T-cell (primary cell): Measurements from ENCODE around the gene JUP. TPM values are rescaled to one million over a fixed set of nuclear protein-coding genes. Genes with fewer than 3 reads are reported as not detected.
A peak's percentile ranks its signal among the peaks of the same experiment; 100 is the strongest.

Experiments
- ATAC-seq, 4 experiments: fragments of 200-7000 bp in 3 of 4; fragments of 150-1000 bp in 1 of 4; cut with Tn5 transposase; replicated peaks in 1 of 4; 1 replicate in 3 of 4; 2 replicates in 1 of 4; pipeline ENCODE4 v1.10.0; 2021; ENCODE audit warnings: moderate library complexity in 3 of 4, mild to moderate bottlenecking in 2 of 4, moderate number of reproducible peaks in 1 of 4
- CTCF ChIA-PET, 2 donors: fragments of 300-600 bp; sonication (Branson Sonifier 250); formaldehyde crosslinking; loops; one replicate each; lab custom pipeline; 2022; ENCODE audit warnings: antibody characterized with exemption in 2 of 2; lab: Charles Lee
- POLR2A ChIA-PET, 2 donors: fragments of 300-600 bp; sonication (Branson Sonifier 250); formaldehyde crosslinking; loops; one replicate each; lab custom pipeline; 2022; ENCODE audit warnings: antibody characterized with exemption in 2 of 2; lab: Charles Lee
- DNase-seq, 35 experiments: peaks; one replicate each; pipeline versions ENCODE4 v3.0.0 to v3.0.0-alpha.2; 2013 to 2023
- H3K27ac ChIP-seq: one replicate; pipeline ENCODE4 v1.5.1; 2013; ENCODE audit warnings: low read length
- H3K27me3 ChIP-seq, 2 experiments: replicated peaks in 1 of 2; 1 replicate in 1 of 2; 2 replicates in 1 of 2; pipeline versions ENCODE4 v1.6.1 to v1.7.0; 2013; ENCODE audit warnings: low read length in 1 of 2, mixed read lengths in 1 of 2; ENCODE audit not compliant: control insufficient read depth in 2 of 2, insufficient read depth in 2 of 2; ENCODE audit errors: extremely low read depth in 1 of 2
- H3K36me3 ChIP-seq, 2 donors: 1 replicate in 1 of 2; 2 replicates in 1 of 2; pipeline versions ENCODE4 v1.6.1 to v1.7.0; 2013; ENCODE audit warnings: low read length in 1 of 2; ENCODE audit not compliant: control insufficient read depth in 2 of 2, insufficient read depth in 1 of 2; ENCODE audit errors: extremely low read depth in 1 of 2
- H3K4me1 ChIP-seq, 2 experiments: 1 replicate in 1 of 2; 2 replicates in 1 of 2; pipeline versions ENCODE4 v1.6.1 to v1.7.0; 2013; ENCODE audit warnings: low read length in 2 of 2, mixed read lengths in 1 of 2; ENCODE audit not compliant: insufficient read depth in 2 of 2, control insufficient read depth in 1 of 2; ENCODE audit errors: extremely low read depth in 1 of 2
- H3K4me3 ChIP-seq, 2 donors: 1 replicate in 1 of 2; 2 replicates in 1 of 2; pipeline versions ENCODE4 v1.5.1 to v1.7.0; 2013; ENCODE audit warnings: mild to moderate bottlenecking in 2 of 2, low read length in 1 of 2, moderate library complexity in 1 of 2; ENCODE audit not compliant: control insufficient read depth in 1 of 2; ENCODE audit errors: extremely low read depth in 1 of 2
- H3K9me3 ChIP-seq: 2 replicates; pipeline ENCODE4 v1.7.0; 2013
- H3K27ac Mint-ChIP-seq, 2 donors: one replicate each; pipeline ENCODE4 v1.8.0; 2020 to 2021; ENCODE audit warnings: mild to moderate bottlenecking in 2 of 2, mixed read lengths in 2 of 2
- H3K27me3 Mint-ChIP-seq, 2 donors: one replicate each; pipeline ENCODE4 v1.8.0; 2021 to 2022; ENCODE audit warnings: mixed read lengths in 2 of 2
- H3K36me3 Mint-ChIP-seq: one replicate; pipeline ENCODE4 v1.8.0; 2021; ENCODE audit warnings: mixed read lengths
- H3K4me1 Mint-ChIP-seq, 3 donors: one replicate each; pipeline ENCODE4 v1.8.0; 2020 to 2022; ENCODE audit warnings: mixed read lengths in 3 of 3, mild to moderate bottlenecking in 1 of 3
- H3K4me3 Mint-ChIP-seq, 3 donors: one replicate each; pipeline ENCODE4 v1.8.0; 2020 to 2022; ENCODE audit warnings: mild to moderate bottlenecking in 3 of 3, mixed read lengths in 3 of 3, moderate library complexity in 3 of 3
- H3K9me3 Mint-ChIP-seq, 3 donors: one replicate each; pipeline ENCODE4 v1.8.0; 2020 to 2022; ENCODE audit warnings: mixed read lengths in 3 of 3
- WGBS: methylation state at CpG from one replicate; pipeline ENCODE4 v1.1.5; 2013; ENCODE audit warnings: missing lambda C conversion rate; ENCODE audit not compliant: insufficient coverage; 5-methylcytosine and 5-hydroxymethylcytosine counted together
- total RNA-seq, 35 experiments: library from RNA in 6 of 35; stranded (reverse) in 6 of 35; fragments of 120-200 nt in 1 of 35; gene quantifications; one replicate each; pipeline versions ENCODE4 v1.2.1 to v1.2.4 and lab custom pipeline; 2013 to 2026

Gene JUP
- total RNA-seq, 5 donors from 2014 or later (not counting 1 experiment from before 2014, with no cell fraction given) = 1.1 to 4.8 (median 3.4) TPM

DNA sequence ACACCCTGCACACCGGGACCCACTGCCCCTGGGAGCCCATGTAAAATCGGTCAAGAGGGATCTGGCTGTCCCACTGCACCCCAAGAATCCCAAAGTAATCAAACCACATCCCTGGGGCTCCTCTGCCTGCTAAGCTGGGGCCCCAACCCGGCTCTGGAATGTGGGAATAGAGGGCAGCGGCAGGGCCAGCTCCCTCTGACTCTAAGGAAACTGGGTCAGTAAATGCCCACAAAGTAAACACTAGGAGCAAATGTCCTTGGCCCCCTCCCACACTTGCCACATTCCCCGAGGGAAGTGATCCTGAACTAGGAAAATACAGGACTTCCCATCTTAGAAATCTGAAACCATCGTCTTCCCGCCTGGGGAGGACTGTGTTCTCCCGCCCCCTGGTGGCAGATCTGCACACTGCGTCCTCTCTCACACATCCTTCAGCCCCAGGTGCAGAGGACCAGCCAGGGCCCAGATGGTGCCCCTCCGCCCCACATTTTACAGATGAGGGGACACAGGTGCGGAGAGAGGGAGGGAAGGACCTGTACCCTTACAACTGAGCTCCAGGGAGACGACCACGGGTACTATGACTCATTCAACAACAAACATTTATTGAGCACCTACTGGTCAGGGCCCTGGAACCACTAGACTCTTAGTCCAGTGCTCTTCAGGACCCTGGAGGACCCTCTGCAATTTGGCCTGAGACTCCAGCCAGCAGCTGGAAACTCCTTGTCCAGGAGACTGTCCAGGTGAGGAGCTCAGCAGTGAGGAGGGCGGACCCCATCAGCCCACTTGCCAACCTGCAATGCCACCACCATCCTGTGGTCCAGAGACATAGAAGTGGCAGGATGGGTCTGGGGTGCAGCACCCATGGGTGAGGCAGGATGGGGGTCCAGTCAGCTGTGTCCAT is 15.1 kb upstream of the JUP start:
- Histone ChIP-seq H3K27me3 (peaks cover 0 to 16% of the 10 kb centered on the region in 2 experiments), H3K36me3 (no peaks in the 10 kb centered on the region), H3K4me1 (peaks cover 2 to 18% of the 10 kb centered on the region in 2 experiments), H3K9me3 (no peaks in the 10 kb centered on the region), H3K4me3 (no peak overlapping the region), H3K27ac (no peak overlapping the region)
- Mint-ChIP-seq H3K27me3 (peaks cover 0 to 4% of the 10 kb centered on the region in 2 donors), H3K4me3 (no peak overlapping the region), H3K36me3 (no peaks in the 10 kb centered on the region), H3K9me3 (no peaks in the 10 kb centered on the region), H3K27ac (no peak overlapping the region), H3K4me1 (peaks cover 4 to 8% (median 4%) of the 10 kb centered on the region in 3 donors)
- DNase-seq (peak; percentile 28 to 85 (median 66)), ATAC-seq (peak; percentile 79 to 88 (median 86))
- WGBS = 43% methylated on average over 7 of the region's 14 CpGs
- POLR2A ChIA-PET = interaction anchor here in 1 of 2 donors (0.6 kb wide), 1 partner anchor 8 kb away, joined by 3 read pairs; no protein-coding TSS in a partner anchor
- CTCF ChIA-PET = interaction anchor here (0.6 to 1.5 kb wide), 8 partner anchors 10 to 986 kb away, joined by 3 to 8 read pairs (median 4); partner anchors contain the start of gene P3H4 (in 1 of the 2)

DNA sequence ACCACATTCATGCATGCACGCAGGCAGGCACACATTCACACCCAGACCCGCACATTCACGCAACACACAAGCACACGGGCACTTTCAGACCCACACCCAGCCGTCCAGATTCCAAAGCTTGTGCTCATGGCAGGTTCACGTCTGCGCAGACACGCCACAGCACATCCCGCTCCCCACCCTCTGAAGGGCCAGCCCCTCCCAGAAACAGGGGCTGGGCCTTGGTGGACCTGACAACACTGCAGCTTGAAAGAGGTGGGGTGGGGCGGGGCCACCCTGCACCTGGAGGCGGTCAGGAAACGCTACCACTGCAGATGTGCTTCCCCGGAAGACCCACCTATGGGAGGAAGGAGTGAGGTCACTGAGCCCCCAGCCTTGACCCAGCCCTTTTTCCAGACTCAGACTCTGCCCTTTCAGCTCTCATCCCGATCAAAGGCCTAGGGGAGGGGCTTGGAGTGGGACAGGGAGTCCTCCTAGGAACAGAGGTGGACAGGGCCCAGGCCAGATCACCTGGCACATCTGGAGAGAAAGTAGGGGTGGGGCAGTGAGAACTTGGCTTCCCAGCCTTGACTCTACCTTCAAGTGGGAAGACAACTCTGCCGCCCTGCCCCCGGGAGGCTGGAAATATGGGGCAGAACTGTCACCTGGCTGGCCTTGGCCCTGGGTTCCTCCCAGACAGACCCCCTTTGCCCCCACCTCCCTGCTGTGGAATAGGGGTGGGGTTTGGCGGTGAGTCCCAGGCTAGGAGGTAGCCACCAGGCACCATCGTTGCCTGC is 14.3 kb upstream of the JUP start:
- Histone ChIP-seq H3K9me3 (no peaks in the 10 kb centered on the region), H3K27me3 (peaks cover 0 to 16% of the 10 kb centered on the region in 2 experiments), H3K4me1 (peaks cover 2 to 18% of the 10 kb centered on the region in 2 experiments), H3K27ac (no peak overlapping the region), H3K4me3 (no peak overlapping the region), H3K36me3 (no peaks in the 10 kb centered on the region)
- peaks cover 4 to 8% (median 4%) of the 10 kb centered on the region in 3 donors for H3K4me1 Mint-ChIP-seq
- H3K27me3 Mint-ChIP-seq = peaks cover 0 to 4% of the 10 kb centered on the region in 2 donors
- POLR2A ChIA-PET = no interaction called here
- no peaks in the 10 kb centered on the region for H3K9me3 Mint-ChIP-seq
- whole genome bisulfite sequencing = 87% methylated on average over 7 of the region's 18 CpGs
- no peak overlapping the region for H3K27ac Mint-ChIP-seq
- peak in 1 of 4 experiments; percentile 14 for ATAC-seq
- CTCF ChIA-PET = interaction anchor here (0.6 to 1.5 kb wide), 6 partner anchors 20 to 310 kb away, joined by 3 to 8 read pairs (median 5); no protein-coding TSS in a partner anchor
- H3K4me3 Mint-ChIP-seq = no peak overlapping the region
- peak in 2 of 35 experiments; percentile 22 to 49 for DNase-seq
- H3K36me3 Mint-ChIP-seq = no peaks in the 10 kb centered on the region

DNA sequence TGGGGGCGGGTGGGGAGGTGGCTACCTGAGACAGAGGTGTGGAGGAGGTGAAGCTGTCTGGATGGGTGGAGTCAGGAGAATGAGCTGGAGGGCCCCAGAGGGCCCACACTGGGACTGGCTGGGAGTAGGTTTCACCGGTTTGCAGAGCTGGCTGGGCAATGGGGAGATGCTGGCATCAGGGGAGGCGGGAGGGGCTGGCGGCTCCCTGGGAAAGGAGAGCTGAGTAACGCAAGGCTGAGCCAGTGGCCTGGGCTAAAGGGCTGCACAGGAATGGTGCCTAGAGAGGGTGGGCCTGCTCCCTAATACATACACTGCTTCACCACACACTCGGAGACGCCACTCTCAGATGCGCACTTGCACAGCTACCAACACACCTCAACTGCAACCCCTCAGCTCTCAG is 12.9 kb upstream of the JUP start:
- peaks cover 4 to 8% (median 4%) of the 10 kb centered on the region in 3 donors for H3K4me1 Mint-ChIP-seq
- H3K4me3 ChIP-seq = no peak overlapping the region
- H3K9me3 Mint-ChIP-seq = no peaks in the 10 kb centered on the region
- H3K36me3 Mint-ChIP-seq = no peaks in the 10 kb centered on the region
- H3K27me3 ChIP-seq = peaks cover 0 to 16% of the 10 kb centered on the region in 2 experiments
- peaks cover 0 to 4% of the 10 kb centered on the region in 2 donors for H3K27me3 Mint-ChIP-seq
- DNase-seq (no peak), ATAC-seq (no peak)
- no peaks in the 10 kb centered on the region for H3K36me3 ChIP-seq
- H3K27ac Mint-ChIP-seq = no peak overlapping the region
- 97% methylated on average over 5 of the region's 8 CpGs for WGBS
- CTCF ChIA-PET = interaction anchor here (0.5 to 0.7 kb wide), 4 partner anchors 12 to 30 kb away, joined by 3 to 7 read pairs (median 4); no protein-coding TSS in a partner anchor
- H3K4me1 ChIP-seq = peaks cover 2 to 18% of the 10 kb centered on the region in 2 experiments
- H3K9me3 ChIP-seq = no peaks in the 10 kb centered on the region
- H3K27ac ChIP-seq = no peak overlapping the region
- H3K4me3 Mint-ChIP-seq = no peak overlapping the region
- POLR2A ChIA-PET = interaction anchor here in 1 of 2 donors (0.5 to 0.7 kb wide), 2 partner anchors 62 to 70 kb away, joined by 3 to 7 read pairs; no protein-coding TSS in a partner anchor

DNA sequence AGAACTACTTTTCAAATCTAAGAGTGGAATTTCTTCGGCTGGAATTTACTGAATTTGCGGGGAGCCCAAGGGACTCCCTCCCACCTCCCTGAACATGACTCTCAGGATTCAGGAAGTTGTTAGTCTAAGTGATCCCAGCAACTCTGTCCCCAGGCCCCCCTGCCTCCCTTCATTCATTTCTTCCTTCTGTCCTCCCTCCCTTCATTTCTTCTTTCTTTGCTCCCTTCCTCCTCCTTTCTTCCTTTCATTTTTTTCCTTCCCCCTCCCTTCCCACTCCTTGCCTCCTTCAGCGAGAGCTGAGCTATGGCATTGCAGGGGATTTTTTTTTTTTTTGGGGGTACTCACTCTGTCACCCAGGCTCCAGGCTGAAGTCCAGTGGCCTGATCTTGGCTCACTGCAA is 10.9 kb upstream of the JUP start:
- Mint-ChIP-seq H3K27ac (no peak overlapping the region), H3K4me3 (no peak overlapping the region), H3K36me3 (no peaks in the 10 kb centered on the region), H3K27me3 (peaks cover 0 to 4% of the 10 kb centered on the region in 2 donors), H3K9me3 (no peaks in the 10 kb centered on the region), H3K4me1 (peaks cover 4 to 8% (median 4%) of the 10 kb centered on the region in 3 donors)
- Histone ChIP-seq H3K27me3 (peaks cover 0 to 24% of the 10 kb centered on the region in 2 experiments), H3K27ac (no peak overlapping the region), H3K9me3 (no peaks in the 10 kb centered on the region), H3K4me3 (no peak overlapping the region), H3K4me1 (peaks cover 2 to 18% of the 10 kb centered on the region in 2 experiments), H3K36me3 (no peaks in the 10 kb centered on the region)
- ChIA-PET POLR2A (no interaction called here), CTCF (interaction anchor here in 1 of 2 donors (0.7 kb wide), 2 partner anchors 32 to 59 kb away, joined by 3 to 7 read pairs; no protein-coding TSS in a partner anchor)
- DNase-seq (no peak), ATAC-seq (no peak)
- 95% methylated on average over 2 of the region's 3 CpGs for WGBS

DNA sequence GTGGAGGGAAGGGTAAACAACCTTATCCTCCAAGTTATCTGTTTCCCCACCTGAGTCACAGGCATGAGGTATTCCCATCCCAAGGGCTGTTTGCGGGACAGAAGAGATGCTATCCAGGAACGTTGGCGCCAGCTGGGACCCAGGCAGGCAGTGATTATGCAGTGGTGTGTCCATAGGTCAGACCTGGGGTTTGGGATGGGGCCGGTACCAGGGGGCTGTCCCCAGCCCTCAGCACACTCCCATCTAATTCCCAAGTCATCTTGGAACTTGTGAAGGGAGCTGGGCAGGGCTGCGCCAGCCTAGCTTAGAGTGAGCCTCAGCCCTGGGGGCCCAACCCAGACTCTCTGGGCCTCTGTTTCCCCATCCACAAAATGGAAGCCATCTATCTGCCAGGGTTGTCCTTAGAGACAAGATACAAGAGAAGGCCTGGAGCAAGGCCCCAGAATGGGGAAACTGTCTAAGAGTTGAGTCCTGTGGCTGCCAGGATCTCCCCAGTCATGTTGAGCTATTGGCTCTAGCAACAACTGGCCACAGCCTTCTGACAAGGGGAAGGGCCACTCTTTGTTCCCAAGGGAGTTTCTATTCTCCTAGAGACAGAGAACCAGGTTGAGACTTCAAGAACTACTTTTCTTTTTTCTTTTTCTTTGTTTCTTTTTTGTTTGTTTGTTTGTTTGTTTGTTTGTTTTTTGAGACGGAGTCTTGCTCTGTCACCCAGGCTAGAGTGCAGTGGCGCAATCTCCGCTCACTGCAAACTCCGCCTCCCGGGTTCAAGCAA is 9.8 kb upstream of the JUP start:
- Mint-ChIP-seq H3K4me1 (peaks cover 0 to under 1% (median 0%) of the 10 kb centered on the region in 3 donors), H3K27ac (no peak overlapping the region), H3K27me3 (peaks cover 0 to 3% of the 10 kb centered on the region in 2 donors), H3K36me3 (no peaks in the 10 kb centered on the region), H3K9me3 (no peaks in the 10 kb centered on the region), H3K4me3 (no peak overlapping the region)
- DNase-seq (no peak), ATAC-seq (peak in 1 of 4 experiments; percentile 24)
- CTCF ChIA-PET = no interaction called here
- Histone ChIP-seq H3K4me1 (peaks cover 2 to 12% of the 10 kb centered on the region in 2 experiments), H3K4me3 (no peak overlapping the region), H3K27ac (no peak overlapping the region), H3K9me3 (no peaks in the 10 kb centered on the region), H3K27me3 (peaks cover 0 to 26% of the 10 kb centered on the region in 2 experiments), H3K36me3 (no peaks in the 10 kb centered on the region)
- 100% methylated on average over 5 of the region's 10 CpGs for WGBS
- POLR2A ChIA-PET = no interaction called here
